Mesothelial cell of epicardium (in vitro differentiated cells): ENCODE measurements around the gene TH. TPM values are rescaled to one million over a fixed set of nuclear protein-coding genes. Genes with fewer than 3 reads are reported as not detected.

Source experiments
- DNase-seq, 2 experiments: peaks; one replicate each; pipeline ENCODE4 v3.0.0; 2021; ENCODE audit warnings: low spot score in 2 of 2; ENCODE audit not compliant: unreplicated experiment in 2 of 2
- H3K27ac Mint-ChIP-seq: 2 replicates; pipeline ENCODE4 v1.8.0; 2021; ENCODE audit warnings: mixed read lengths
- H3K27me3 Mint-ChIP-seq: 2 replicates; pipeline ENCODE4 v1.8.0; 2021; ENCODE audit warnings: low read depth, mixed read lengths
- H3K36me3 Mint-ChIP-seq: 2 replicates; pipeline ENCODE4 v1.8.0; 2021; ENCODE audit warnings: mixed read lengths
- H3K4me1 Mint-ChIP-seq: 2 replicates; pipeline ENCODE4 v1.8.0; 2021; ENCODE audit warnings: mixed read lengths
- H3K4me3 Mint-ChIP-seq: 2 replicates; pipeline ENCODE4 v1.8.0; 2021; ENCODE audit warnings: mild to moderate bottlenecking, moderate library complexity, mixed read lengths
- H3K9me3 Mint-ChIP-seq: 2 replicates; pipeline ENCODE4 v1.8.0; 2021; ENCODE audit warnings: mixed read lengths
- total RNA-seq: library from RNA; stranded (reverse); gene quantifications from 3 replicates; pipeline ENCODE4 v1.2.1, GENCODE V29; 2021
- TF ChIP-seq, protein P1 (sequence below): fragments of 200-600 bp; sonication (generic); IDR thresholded peaks from one replicate; pipeline ENCODE4 v1.5.0; 2021; ENCODE audit warnings: antibody characterized with exemption; ENCODE audit not compliant: unreplicated experiment

TH gene
- total RNA-seq, 1 donor from 2014 or later, result 1.4 TPM

DNA sequence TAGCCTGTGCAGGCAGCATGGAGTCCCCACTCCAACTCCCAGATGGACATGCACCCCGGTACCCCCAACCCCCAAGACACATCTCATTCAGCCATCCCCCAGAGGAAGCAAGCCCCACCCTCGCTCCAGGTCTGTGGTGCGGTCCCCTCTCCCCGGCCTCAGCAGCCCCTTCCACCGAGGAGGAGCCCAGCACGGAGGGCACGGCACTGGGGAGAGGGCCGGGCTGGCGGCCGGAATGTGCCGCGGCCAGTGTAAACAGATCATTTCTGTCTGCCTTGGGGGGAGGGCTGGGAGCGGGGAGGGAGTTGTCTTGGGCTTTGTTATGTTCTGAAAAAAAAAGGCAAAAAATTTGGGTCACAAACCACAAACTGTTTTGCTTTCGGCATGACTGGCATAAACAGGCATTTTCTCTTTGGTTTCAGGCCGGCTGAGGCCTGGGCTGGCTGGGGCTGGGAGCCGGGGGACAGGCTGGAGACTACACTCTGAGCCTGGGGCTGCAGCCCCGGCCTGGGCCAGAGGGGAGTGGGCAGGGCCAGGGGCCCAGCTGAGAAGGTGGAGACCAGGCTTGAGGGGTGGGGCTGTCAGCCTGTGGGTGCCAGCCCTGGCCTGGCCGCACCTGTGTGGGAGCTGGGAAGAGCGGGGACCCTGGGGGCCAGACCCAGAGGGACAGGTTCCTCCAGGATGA is 49.3 kb downstream of the TH start:
- H3K9me3 Mint-ChIP-seq, result peaks cover 12% of the 10 kb centered on the region
- H3K4me1 Mint-ChIP-seq, result peaks cover 27% of the 10 kb centered on the region
- no peak for DNase-seq
- peak overlapping the region; percentile 85 for H3K27ac Mint-ChIP-seq
- H3K36me3 Mint-ChIP-seq, result peaks cover 2% of the 10 kb centered on the region
- TF ChIP-seq, protein P1, sequence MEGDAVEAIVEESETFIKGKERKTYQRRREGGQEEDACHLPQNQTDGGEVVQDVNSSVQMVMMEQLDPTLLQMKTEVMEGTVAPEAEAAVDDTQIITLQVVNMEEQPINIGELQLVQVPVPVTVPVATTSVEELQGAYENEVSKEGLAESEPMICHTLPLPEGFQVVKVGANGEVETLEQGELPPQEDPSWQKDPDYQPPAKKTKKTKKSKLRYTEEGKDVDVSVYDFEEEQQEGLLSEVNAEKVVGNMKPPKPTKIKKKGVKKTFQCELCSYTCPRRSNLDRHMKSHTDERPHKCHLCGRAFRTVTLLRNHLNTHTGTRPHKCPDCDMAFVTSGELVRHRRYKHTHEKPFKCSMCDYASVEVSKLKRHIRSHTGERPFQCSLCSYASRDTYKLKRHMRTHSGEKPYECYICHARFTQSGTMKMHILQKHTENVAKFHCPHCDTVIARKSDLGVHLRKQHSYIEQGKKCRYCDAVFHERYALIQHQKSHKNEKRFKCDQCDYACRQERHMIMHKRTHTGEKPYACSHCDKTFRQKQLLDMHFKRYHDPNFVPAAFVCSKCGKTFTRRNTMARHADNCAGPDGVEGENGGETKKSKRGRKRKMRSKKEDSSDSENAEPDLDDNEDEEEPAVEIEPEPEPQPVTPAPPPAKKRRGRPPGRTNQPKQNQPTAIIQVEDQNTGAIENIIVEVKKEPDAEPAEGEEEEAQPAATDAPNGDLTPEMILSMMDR, result no peak
- H3K27me3 Mint-ChIP-seq, result peaks cover 8% of the 10 kb centered on the region
- no peak overlapping the region for H3K4me3 Mint-ChIP-seq

DNA sequence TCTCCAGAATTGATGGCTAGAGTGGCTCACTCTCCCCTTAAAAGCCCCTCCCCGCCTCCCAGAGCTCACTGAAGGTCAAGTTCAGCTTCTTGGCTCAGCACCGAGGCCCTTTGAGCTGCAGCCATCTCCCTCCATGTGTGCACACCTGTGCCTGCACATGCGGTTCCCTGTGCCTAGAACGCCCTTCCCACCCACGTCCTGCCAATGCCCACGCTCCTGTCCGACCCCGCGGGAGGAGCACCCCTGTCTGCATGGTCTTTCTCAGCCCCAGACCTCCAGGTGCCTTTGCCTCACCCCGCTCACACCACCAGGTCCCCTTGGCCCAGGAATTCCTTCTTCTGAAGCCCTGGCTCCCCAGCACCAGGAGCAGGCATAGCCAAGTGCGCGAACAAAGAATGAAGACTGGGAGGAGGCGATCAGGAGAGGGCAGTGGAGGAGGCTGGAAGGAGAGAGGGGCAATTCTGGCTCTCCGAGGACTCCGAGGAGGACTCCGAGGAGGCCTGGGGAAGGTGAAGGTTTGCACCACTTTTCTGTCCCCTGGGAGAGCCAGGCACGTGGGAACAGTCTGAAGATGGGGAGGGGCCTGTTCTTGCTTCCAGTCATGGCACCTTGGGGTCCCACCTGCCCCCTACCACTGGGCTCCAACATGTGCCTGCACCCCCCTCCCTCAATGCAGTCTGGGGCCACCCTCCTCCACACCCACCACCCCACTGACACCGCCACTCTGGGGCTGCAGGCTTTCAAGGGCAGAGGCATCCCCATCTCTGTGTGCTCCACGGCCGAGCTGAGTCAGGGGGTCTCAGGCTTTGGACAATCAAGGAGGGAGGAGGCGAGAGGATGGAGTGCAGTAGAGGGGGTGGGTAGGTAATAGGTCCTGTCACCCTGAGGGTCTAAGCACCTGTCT is 50.1 kb downstream of the TH start:
- peaks cover 25% of the 10 kb centered on the region for H3K4me1 Mint-ChIP-seq
- H3K27ac Mint-ChIP-seq, result peak overlapping the region; percentile 71
- no peak overlapping the region for H3K4me3 Mint-ChIP-seq
- DNase-seq, result no peak
- H3K27me3 Mint-ChIP-seq, result peaks cover 7% of the 10 kb centered on the region
- H3K36me3 Mint-ChIP-seq, result peaks cover 2% of the 10 kb centered on the region
- H3K9me3 Mint-ChIP-seq, result peaks cover 16% of the 10 kb centered on the region
- TF ChIP-seq, protein P1, result no peak

DNA sequence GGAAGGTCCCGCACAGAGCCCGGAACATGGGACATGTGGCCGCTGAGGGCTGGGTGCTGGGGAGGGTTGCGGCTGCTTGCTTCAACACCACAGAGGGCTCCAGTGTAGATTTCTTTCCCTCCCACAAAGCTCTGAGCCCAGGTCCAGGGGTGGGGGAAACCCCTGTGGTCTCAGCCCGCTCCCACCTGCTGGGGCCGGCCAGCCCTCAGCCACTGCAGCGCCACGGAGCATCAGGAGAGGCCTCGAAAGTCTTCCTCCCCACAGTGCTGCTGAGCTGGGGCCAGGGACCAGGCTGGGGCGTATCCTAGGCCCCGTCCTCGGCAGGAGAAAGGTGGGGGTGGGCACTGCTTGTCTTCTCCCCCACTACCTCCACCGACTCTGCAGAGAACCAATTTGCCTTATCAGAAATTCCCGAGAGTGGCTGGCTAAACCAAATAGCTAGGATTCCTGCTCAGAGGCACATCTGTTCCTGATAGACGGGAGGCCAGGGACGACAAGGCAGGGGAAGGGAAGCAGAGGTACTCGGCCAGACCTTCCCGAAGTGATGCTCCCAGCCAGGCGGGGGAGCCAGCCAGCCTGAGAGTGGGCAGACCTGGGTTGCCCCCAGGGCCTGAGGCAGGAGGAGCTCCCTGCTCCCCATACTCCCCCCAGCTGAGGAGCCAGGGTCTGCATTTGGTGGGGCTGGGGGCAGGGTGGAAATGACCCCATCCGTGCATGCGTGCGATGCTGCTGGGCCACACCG is 51.1 kb downstream of the TH start:
- peaks cover 5% of the 10 kb centered on the region for H3K36me3 Mint-ChIP-seq
- peaks cover 22% of the 10 kb centered on the region for H3K9me3 Mint-ChIP-seq
- peaks cover 7% of the 10 kb centered on the region for H3K27me3 Mint-ChIP-seq
- peak overlapping the region; percentile 37 for H3K27ac Mint-ChIP-seq
- H3K4me3 Mint-ChIP-seq, result no peak overlapping the region
- TF ChIP-seq, protein P1, result no peak
- peaks cover 25% of the 10 kb centered on the region for H3K4me1 Mint-ChIP-seq
- DNase-seq, result no peak

DNA sequence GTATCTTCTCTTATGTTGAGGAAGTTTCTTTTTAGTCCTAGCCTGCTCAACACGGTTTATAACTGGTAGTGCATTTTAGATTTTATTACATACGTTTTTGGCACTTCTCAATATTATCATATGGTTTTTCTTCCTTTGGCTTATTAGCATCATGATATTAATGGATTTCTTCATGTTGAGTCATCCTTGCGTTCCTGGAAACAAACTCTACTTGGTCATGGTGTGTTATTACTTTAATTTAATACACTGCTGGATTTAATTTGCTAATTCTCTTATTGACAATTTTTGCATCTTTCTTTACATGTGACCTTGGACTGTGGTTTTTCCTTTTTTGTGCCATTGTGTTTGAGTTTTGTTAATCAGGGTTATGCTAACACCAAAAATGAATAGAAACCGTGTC is 52.9 kb downstream of the TH start:
- Mint-ChIP-seq H3K4me1 (peaks cover 25% of the 10 kb centered on the region), H3K4me3 (no peak overlapping the region), H3K27ac (no peak overlapping the region), H3K36me3 (peaks cover 5% of the 10 kb centered on the region), H3K9me3 (peaks cover 22% of the 10 kb centered on the region), H3K27me3 (peaks cover 7% of the 10 kb centered on the region)
- DNase-seq, result no peak
- TF ChIP-seq, protein P1, result no peak

DNA sequence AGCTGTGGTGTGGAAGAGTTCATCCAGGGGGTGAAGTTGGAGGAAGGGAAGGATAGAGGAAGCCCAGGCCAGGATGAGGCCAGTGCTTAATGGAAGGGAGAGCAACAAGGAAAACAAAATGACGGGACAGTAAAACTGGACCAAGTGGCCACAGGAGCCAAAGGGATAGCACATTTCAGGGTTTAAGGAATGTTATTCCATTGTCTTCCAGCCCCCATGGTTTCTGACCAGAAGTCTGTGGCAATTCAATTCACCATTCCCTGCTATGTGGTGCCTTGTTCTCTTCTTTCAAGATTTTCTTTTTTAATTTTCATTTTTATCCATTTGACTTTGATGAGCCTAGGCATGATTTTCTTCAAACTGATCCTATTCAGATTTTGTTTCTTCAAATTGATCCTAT is 54.9 kb downstream of the TH start:
- Mint-ChIP-seq H3K36me3 (peaks cover 5% of the 10 kb centered on the region), H3K27ac (no peak overlapping the region), H3K4me1 (peaks cover 17% of the 10 kb centered on the region), H3K4me3 (no peak overlapping the region), H3K9me3 (peaks cover 22% of the 10 kb centered on the region), H3K27me3 (peaks cover 7% of the 10 kb centered on the region)
- TF ChIP-seq, protein P1, result no peak
- no peak for DNase-seq
